ACC112 (cell line): ENCODE results near the gene TAMM41.
"Not testable (repeated sequence)": the region's sequence is repeated elsewhere in the genome, so short reads cannot be mapped to it uniquely, and the experiment has no call there.

Experiments
- H2AFZ ChIP-seq: fragments of 200-600 bp; sonication (generic); one replicate; pipeline ENCODE4 v1.6.0; 2017; ENCODE audit warnings: antibody characterized with exemption, low read length; ENCODE audit not compliant: unreplicated experiment
- H3K27ac ChIP-seq: fragments of 200-600 bp; sonication (generic); 2 replicates; pipeline ENCODE4 v1.5.1; 2014; ENCODE audit warnings: low read depth, mild to moderate bottlenecking, antibody characterized with exemption, low read length, moderate library complexity
- H3K27me3 ChIP-seq: fragments of 200-600 bp; sonication (generic); 2 replicates; pipeline ENCODE4 v1.6.1; 2014; ENCODE audit warnings: mild to moderate bottlenecking, antibody characterized with exemption, low read length, moderate library complexity, mixed read lengths; ENCODE audit not compliant: insufficient read depth
- H3K36me3 ChIP-seq: fragments of 200-600 bp; sonication (generic); 2 replicates; pipeline ENCODE4 v1.6.1; 2016; ENCODE audit warnings: mild to moderate bottlenecking, antibody characterized with exemption, low read length, moderate library complexity, mixed read lengths; ENCODE audit not compliant: insufficient read depth
- H3K4me1 ChIP-seq: fragments of 200-600 bp; sonication (generic); one replicate; pipeline ENCODE4 v1.6.1; 2016; ENCODE audit warnings: low read length, mixed read lengths; ENCODE audit not compliant: insufficient read depth, unreplicated experiment, control insufficient read depth
- H3K4me3 ChIP-seq: fragments of 200-600 bp; sonication (generic); 2 replicates; pipeline ENCODE4 v1.5.1; 2014; ENCODE audit warnings: mild to moderate bottlenecking, low read depth, low read length
- H3K79me2 ChIP-seq: fragments of 200-600 bp; sonication (generic); one replicate; pipeline ENCODE4 v1.6.0; 2016; ENCODE audit warnings: low read length; ENCODE audit not compliant: control insufficient read depth, unreplicated experiment, insufficient read depth

TAMM41 gene

GRCh38 chr3:11769704-11770476 lies 76.8 kb downstream of the TAMM41 start:
- H2AFZ ChIP-seq = no peak overlapping the region
- peak overlapping the region; percentile 17; the same call in 1 of the 2 replicates for H3K4me3 ChIP-seq

GRCh38 chr3:11768604-11769003 lies 78.1 kb downstream of the TAMM41 start:
- Histone ChIP-seq H3K4me1 (peaks cover 28% of the 10 kb centered on the region), H3K36me3 (no peaks in the 10 kb centered on the region), H3K4me3 (no peak overlapping the region), H2AFZ (no peak overlapping the region), H3K27me3 (no peaks in the 10 kb centered on the region), H3K79me2 (no peaks in the 10 kb centered on the region), H3K27ac (no peak overlapping the region)

More at GRCh38 chr3:11769704-11770476, 76.8 kb downstream of the TAMM41 start:
- Histone ChIP-seq H3K27ac (no peak overlapping the region), H3K4me1 (peaks cover 24% of the 10 kb centered on the region), H3K27me3 (no peaks in the 10 kb centered on the region), H3K36me3 (no peaks in the 10 kb centered on the region), H3K79me2 (no peaks in the 10 kb centered on the region)

DNA sequence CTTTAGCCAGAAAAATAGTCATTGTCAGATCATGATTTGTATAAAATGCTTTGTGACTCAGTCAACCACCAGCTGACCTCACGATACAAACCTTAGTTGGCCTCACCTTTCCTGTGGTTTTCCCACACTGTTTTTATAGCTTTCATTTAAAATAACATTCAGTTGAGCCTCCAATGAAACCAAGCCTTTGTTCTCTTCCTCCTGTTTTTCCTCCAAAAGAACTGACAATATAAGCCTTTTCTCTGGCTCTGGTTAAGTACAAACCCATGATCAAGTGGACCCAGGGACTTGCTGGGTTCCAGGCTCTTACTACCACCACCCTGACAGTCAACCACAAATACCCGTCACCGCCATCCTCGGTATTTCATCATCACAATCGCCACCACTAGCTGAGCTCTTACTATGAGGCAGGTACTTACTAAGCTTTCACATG lies 81.7 kb downstream of the TAMM41 start:
- Histone ChIP-seq H3K27ac (peak overlapping the region; percentile 51; the same call in 1 of the 2 replicates), H3K4me1 (peaks cover 11% of the 10 kb centered on the region), H2AFZ (peak overlapping the region; percentile 5), H3K79me2 (no peaks in the 10 kb centered on the region), H3K36me3 (no peaks in the 10 kb centered on the region), H3K27me3 (no peaks in the 10 kb centered on the region), H3K4me3 (no peak overlapping the region; the same call in 1 of the 2 replicates)

DNA sequence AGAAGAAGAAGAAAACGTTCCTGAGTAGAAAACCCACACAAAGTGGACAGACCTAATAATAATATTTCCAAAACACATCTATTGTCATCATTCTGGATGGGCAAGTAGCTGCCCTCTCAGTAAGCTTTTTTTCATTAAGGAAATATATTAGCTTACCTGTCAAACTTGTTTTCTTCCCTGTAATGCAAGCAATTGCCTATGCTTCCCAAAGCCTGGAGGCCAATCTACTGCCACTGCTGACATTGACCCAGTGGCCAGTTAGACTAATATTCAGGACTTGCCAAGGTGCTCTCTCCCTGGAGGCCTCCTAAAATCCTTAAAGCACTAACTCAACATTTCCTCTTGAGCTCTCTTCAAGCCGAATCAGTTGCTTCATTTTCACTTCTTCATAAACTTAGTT lies 86.7 kb downstream of the TAMM41 start:
- Histone ChIP-seq H2AFZ (no peak overlapping the region), H3K4me1 (peaks cover 10% of the 10 kb centered on the region), H3K27ac (no peak overlapping the region), H3K36me3 (no peaks in the 10 kb centered on the region), H3K4me3 (no peak overlapping the region), H3K27me3 (peaks cover 6% of the 10 kb centered on the region; the same call in 1 of the 2 replicates), H3K79me2 (no peaks in the 10 kb centered on the region)

GRCh38 chr3:11757929-11758328 lies 88.8 kb downstream of the TAMM41 start:
- Histone ChIP-seq H3K36me3 (no peaks in the 10 kb centered on the region), H2AFZ (no peak overlapping the region), H3K27ac (no peak overlapping the region), H3K4me3 (no peak overlapping the region), H3K79me2 (no peaks in the 10 kb centered on the region), H3K4me1 (peaks cover 4% of the 10 kb centered on the region), H3K27me3 (peaks cover 6% of the 10 kb centered on the region; the same call in 1 of the 2 replicates)

GRCh38 chr3:11757441-11757875 lies 89.2 kb downstream of the TAMM41 start:
- Histone ChIP-seq H3K4me1 (peaks cover 4% of the 10 kb centered on the region), H3K4me3 (no peak overlapping the region), H3K79me2 (no peaks in the 10 kb centered on the region), H3K27me3 (peaks cover 6% of the 10 kb centered on the region; the same call in 1 of the 2 replicates), H3K27ac (no peak overlapping the region), H2AFZ (no peak overlapping the region), H3K36me3 (no peaks in the 10 kb centered on the region)

GRCh38 chr3:11755276-11755675 lies 91.4 kb downstream of the TAMM41 start:
- Histone ChIP-seq H3K79me2 (no peaks in the 10 kb centered on the region), H3K4me1 (peaks cover 4% of the 10 kb centered on the region), H2AFZ (no peak overlapping the region), H3K36me3 (no peaks in the 10 kb centered on the region), H3K4me3 (no peak overlapping the region), H3K27me3 (peaks cover 6% of the 10 kb centered on the region; the same call in 1 of the 2 replicates), H3K27ac (no peak overlapping the region)

- H3K27ac ChIP-seq, H3K79me2 ChIP-seq, H3K4me3 ChIP-seq, H3K27me3 ChIP-seq, H3K4me1 ChIP-seq, H3K36me3 ChIP-seq, H2AFZ ChIP-seq: not testable (repeated sequence)
These were observed 94.4 kb downstream of the TAMM41 start for GRCh38 chr3:11752254-11752653.

- H3K79me2 ChIP-seq, H2AFZ ChIP-seq, H3K27me3 ChIP-seq, H3K27ac ChIP-seq, H3K4me3 ChIP-seq, H3K36me3 ChIP-seq, H3K4me1 ChIP-seq: not testable (repeated sequence)
These were observed 98.4 kb downstream of the TAMM41 start for GRCh38 chr3:11748306-11748705.
